T-cell (primary cell): ENCODE data around the gene TSC22D4. TPM values are rescaled to one million over a fixed set of nuclear protein-coding genes. Genes with fewer than 3 reads are reported as not detected.

Experiments used
- ATAC-seq, 4 experiments: fragments of 200-7000 bp in 3 of 4; fragments of 150-1000 bp in 1 of 4; cut with Tn5 transposase; replicated peaks in 1 of 4; 1 replicate in 3 of 4; 2 replicates in 1 of 4; pipeline ENCODE4 v1.10.0; 2021; ENCODE audit warnings: moderate library complexity in 3 of 4, mild to moderate bottlenecking in 2 of 4, moderate number of reproducible peaks in 1 of 4
- CTCF ChIA-PET, 2 donors: fragments of 300-600 bp; sonication (Branson Sonifier 250); formaldehyde crosslinking; loops; one replicate each; lab custom pipeline; 2022; ENCODE audit warnings: antibody characterized with exemption in 2 of 2; lab: Charles Lee
- POLR2A ChIA-PET, 2 donors: fragments of 300-600 bp; sonication (Branson Sonifier 250); formaldehyde crosslinking; loops; one replicate each; lab custom pipeline; 2022; ENCODE audit warnings: antibody characterized with exemption in 2 of 2; lab: Charles Lee
- DNase-seq, 35 experiments: peaks; one replicate each; pipeline versions ENCODE4 v3.0.0 to v3.0.0-alpha.2; 2013 to 2023
- H3K27ac ChIP-seq: one replicate; pipeline ENCODE4 v1.5.1; 2013; ENCODE audit warnings: low read length
- H3K27me3 ChIP-seq, 2 experiments: replicated peaks in 1 of 2; 1 replicate in 1 of 2; 2 replicates in 1 of 2; pipeline versions ENCODE4 v1.6.1 to v1.7.0; 2013; ENCODE audit warnings: low read length in 1 of 2, mixed read lengths in 1 of 2; ENCODE audit not compliant: control insufficient read depth in 2 of 2, insufficient read depth in 2 of 2; ENCODE audit errors: extremely low read depth in 1 of 2
- H3K36me3 ChIP-seq, 2 donors: 1 replicate in 1 of 2; 2 replicates in 1 of 2; pipeline versions ENCODE4 v1.6.1 to v1.7.0; 2013; ENCODE audit warnings: low read length in 1 of 2; ENCODE audit not compliant: control insufficient read depth in 2 of 2, insufficient read depth in 1 of 2; ENCODE audit errors: extremely low read depth in 1 of 2
- H3K4me1 ChIP-seq, 2 experiments: 1 replicate in 1 of 2; 2 replicates in 1 of 2; pipeline versions ENCODE4 v1.6.1 to v1.7.0; 2013; ENCODE audit warnings: low read length in 2 of 2, mixed read lengths in 1 of 2; ENCODE audit not compliant: insufficient read depth in 2 of 2, control insufficient read depth in 1 of 2; ENCODE audit errors: extremely low read depth in 1 of 2
- H3K4me3 ChIP-seq, 2 donors: 1 replicate in 1 of 2; 2 replicates in 1 of 2; pipeline versions ENCODE4 v1.5.1 to v1.7.0; 2013; ENCODE audit warnings: mild to moderate bottlenecking in 2 of 2, low read length in 1 of 2, moderate library complexity in 1 of 2; ENCODE audit not compliant: control insufficient read depth in 1 of 2; ENCODE audit errors: extremely low read depth in 1 of 2
- H3K9me3 ChIP-seq: 2 replicates; pipeline ENCODE4 v1.7.0; 2013
- H3K27ac Mint-ChIP-seq, 2 donors: one replicate each; pipeline ENCODE4 v1.8.0; 2020 to 2021; ENCODE audit warnings: mild to moderate bottlenecking in 2 of 2, mixed read lengths in 2 of 2
- H3K27me3 Mint-ChIP-seq, 2 donors: one replicate each; pipeline ENCODE4 v1.8.0; 2021 to 2022; ENCODE audit warnings: mixed read lengths in 2 of 2
- H3K36me3 Mint-ChIP-seq: one replicate; pipeline ENCODE4 v1.8.0; 2021; ENCODE audit warnings: mixed read lengths
- H3K4me1 Mint-ChIP-seq, 3 donors: one replicate each; pipeline ENCODE4 v1.8.0; 2020 to 2022; ENCODE audit warnings: mixed read lengths in 3 of 3, mild to moderate bottlenecking in 1 of 3
- H3K4me3 Mint-ChIP-seq, 3 donors: one replicate each; pipeline ENCODE4 v1.8.0; 2020 to 2022; ENCODE audit warnings: mild to moderate bottlenecking in 3 of 3, mixed read lengths in 3 of 3, moderate library complexity in 3 of 3
- H3K9me3 Mint-ChIP-seq, 3 donors: one replicate each; pipeline ENCODE4 v1.8.0; 2020 to 2022; ENCODE audit warnings: mixed read lengths in 3 of 3
- WGBS: methylation state at CpG from one replicate; pipeline ENCODE4 v1.1.5; 2013; ENCODE audit warnings: missing lambda C conversion rate; ENCODE audit not compliant: insufficient coverage; 5-methylcytosine and 5-hydroxymethylcytosine counted together
- total RNA-seq, 35 experiments: library from RNA in 6 of 35; stranded (reverse) in 6 of 35; fragments of 120-200 nt in 1 of 35; gene quantifications; one replicate each; pipeline versions ENCODE4 v1.2.1 to v1.2.4 and lab custom pipeline; 2013 to 2026

The TSC22D4 gene
- total RNA-seq, 5 donors from 2014 or later (not counting 1 experiment from before 2014, with no cell fraction given): 85.2 to 160 (median 148) TPM

DNA sequence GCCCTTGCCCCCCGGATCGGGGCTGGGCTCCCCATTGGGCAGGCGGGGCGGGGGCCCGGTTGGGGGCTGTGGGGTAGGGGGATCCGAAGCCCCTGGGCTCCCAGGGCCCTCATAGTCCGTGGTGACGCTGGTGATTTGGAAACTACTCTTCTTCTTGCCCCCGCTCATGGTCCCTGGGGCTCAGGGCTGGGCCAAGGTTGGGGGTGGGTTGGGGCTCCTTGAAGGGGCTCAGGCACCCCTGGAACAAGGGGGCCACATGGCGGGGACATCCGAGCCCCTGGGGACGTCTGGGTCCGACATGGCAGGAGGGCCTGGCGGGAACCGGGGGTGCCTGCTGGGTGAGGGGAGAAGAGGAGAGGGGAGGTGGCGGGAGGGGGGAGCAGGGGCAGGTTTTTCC is 1.1 kb downstream of the TSC22D4 start:
- DNase-seq: no peak
- peak overlapping the region; percentile 66 for H3K27ac ChIP-seq
- ChIA-PET POLR2A (interaction anchor here in 1 of 2 donors (0.5 to 0.6 kb wide), 2 partner anchors 34 to 395 kb away, joined by 3 to 6 read pairs; no protein-coding TSS in a partner anchor), CTCF (interaction anchor here (0.6 to 0.9 kb wide), 2 partner anchors 38 to 605 kb away, joined by 3 to 5 read pairs; no protein-coding TSS in a partner anchor)
- Mint-ChIP-seq H3K36me3 (peaks cover 10% of the 10 kb centered on the region), H3K4me3 (peak overlapping the region; percentile 91 to 97 (median 92)), H3K9me3 (no peaks in the 10 kb centered on the region), H3K4me1 (peaks cover 54 to 60% (median 56%) of the 10 kb centered on the region in 3 donors), H3K27ac (peak overlapping the region; percentile 86 to 90), H3K27me3 (no peaks in the 10 kb centered on the region)
- peaks cover 27 to 66% of the 10 kb centered on the region in 2 experiments for H3K4me1 ChIP-seq
- H3K36me3 ChIP-seq: peaks cover 4 to 40% of the 10 kb centered on the region in 2 donors
- no peaks in the 10 kb centered on the region for H3K9me3 ChIP-seq
- WGBS: 0% methylated on average over 7 of the region's 16 CpGs
- peak overlapping the region; percentile 98 to 100 for H3K4me3 ChIP-seq
- peaks cover 0 to 3% of the 10 kb centered on the region in 2 experiments for H3K27me3 ChIP-seq
- ATAC-seq: no peak

- CTCF ChIA-PET: interaction anchor here (0.5 to 0.9 kb wide), 5 partner anchors 15 to 605 kb away, joined by 3 to 5 read pairs (median 3); partner anchors contain the start of gene PPP1R35 (in 1 of the 2)
- Histone ChIP-seq H3K4me1 (peaks cover 27 to 66% of the 10 kb centered on the region in 2 experiments), H3K9me3 (no peaks in the 10 kb centered on the region), H3K27me3 (peaks cover 0 to 3% of the 10 kb centered on the region in 2 experiments), H3K36me3 (peaks cover 4 to 45% of the 10 kb centered on the region in 2 donors), H3K4me3 (peak overlapping the region; percentile 98 to 100), H3K27ac (peak overlapping the region; percentile 66)
- Mint-ChIP-seq H3K27ac (peak overlapping the region; percentile 93 to 94), H3K27me3 (no peaks in the 10 kb centered on the region), H3K4me3 (peak overlapping the region; percentile 91 to 97 (median 92)), H3K9me3 (no peaks in the 10 kb centered on the region), H3K4me1 (peaks cover 49 to 56% (median 52%) of the 10 kb centered on the region in 3 donors), H3K36me3 (peaks cover 10% of the 10 kb centered on the region)
- ATAC-seq: no peak
- POLR2A ChIA-PET: interaction anchor here (0.6 kb wide), 2 partner anchors 34 to 372 kb away, joined by 4 to 6 read pairs; no protein-coding TSS in a partner anchor
- DNase-seq: peak in 22 of 35 experiments; percentile 22 to 56 (median 44)
- 25% methylated on average over 1 of the region's 30 CpGs for WGBS
Measured at GRCh38 chr7:100476903-100477870, 1.8 kb downstream of the TSC22D4 start.

DNA sequence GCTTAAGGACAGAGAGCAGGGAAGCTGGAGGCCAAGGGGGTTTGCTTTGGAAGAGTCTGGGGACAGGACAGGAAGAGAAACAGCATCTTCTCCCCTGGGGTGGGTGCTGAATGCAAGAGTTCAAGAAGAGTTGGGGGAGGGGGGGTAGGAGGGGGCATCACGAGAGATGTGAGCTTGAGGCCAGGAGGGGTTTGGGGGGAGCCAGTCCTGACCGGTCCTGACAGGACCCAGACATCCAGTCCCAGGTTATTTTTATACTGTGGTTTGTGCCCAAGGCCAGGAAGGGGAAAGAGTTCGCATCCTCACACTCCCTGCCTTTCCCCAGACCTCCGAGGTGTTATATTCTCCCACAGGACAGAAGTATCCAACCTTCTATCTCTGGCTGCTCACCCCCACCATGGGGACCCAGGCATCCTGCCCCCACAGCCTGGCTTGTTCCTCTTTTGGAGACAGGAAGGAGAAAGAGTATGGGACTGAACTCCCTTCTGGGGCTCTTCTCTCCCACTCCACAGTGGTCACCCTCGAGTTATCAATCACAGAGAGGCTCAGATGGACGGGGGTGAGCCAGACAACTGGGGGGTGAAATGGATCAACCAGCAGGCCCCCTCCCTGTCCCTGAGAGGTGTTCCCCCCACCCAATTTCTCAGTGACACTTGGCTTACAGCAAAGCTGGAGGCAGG is 2.8 kb downstream of the TSC22D4 start:
- H3K4me3 Mint-ChIP-seq: peak overlapping the region; percentile 91 to 97 (median 92)
- peak overlapping the region; percentile 66 for H3K27ac ChIP-seq
- peak overlapping the region; percentile 59 to 100 for H3K4me3 ChIP-seq
- peak overlapping the region; percentile 93 to 94 for H3K27ac Mint-ChIP-seq
- ChIA-PET POLR2A (interaction anchor here in 1 of 2 donors (0.6 kb wide), 1 partner anchor 373 kb away, joined by 4 read pairs; no protein-coding TSS in a partner anchor), CTCF (interaction anchor here in 1 of 2 donors (0.6 kb wide), 1 partner anchor 14 kb away, joined by 3 read pairs; no protein-coding TSS in a partner anchor)
- ATAC-seq: no peak
- H3K27me3 Mint-ChIP-seq: no peaks in the 10 kb centered on the region
- H3K9me3 ChIP-seq: no peaks in the 10 kb centered on the region
- peaks cover 49 to 52% (median 50%) of the 10 kb centered on the region in 3 donors for H3K4me1 Mint-ChIP-seq
- peaks cover 10% of the 10 kb centered on the region for H3K36me3 Mint-ChIP-seq
- peaks cover 4 to 52% of the 10 kb centered on the region in 2 donors for H3K36me3 ChIP-seq
- no peak for DNase-seq
- H3K4me1 ChIP-seq: peaks cover 27 to 67% of the 10 kb centered on the region in 2 experiments
- no CpG with 5 or more reads among the region's 6 CpGs for WGBS
- peaks cover 0 to 3% of the 10 kb centered on the region in 2 experiments for H3K27me3 ChIP-seq
- no peaks in the 10 kb centered on the region for H3K9me3 Mint-ChIP-seq

- H3K4me3 ChIP-seq: peak overlapping the region in 1 of 2 donors; percentile 21
- peaks cover 27 to 67% of the 10 kb centered on the region in 2 experiments for H3K4me1 ChIP-seq
- POLR2A ChIA-PET: no interaction called here
- peak overlapping the region; percentile 91 to 97 (median 92) for H3K4me3 Mint-ChIP-seq
- WGBS: 60% methylated on average over 2 of the region's 9 CpGs
- H3K9me3 Mint-ChIP-seq: no peaks in the 10 kb centered on the region
- DNase-seq: no peak
- peak overlapping the region; percentile 60 for H3K27ac ChIP-seq
- ATAC-seq: no peak
- peak overlapping the region; percentile 93 to 94 for H3K27ac Mint-ChIP-seq
- H3K27me3 ChIP-seq: no peaks in the 10 kb centered on the region
- no peaks in the 10 kb centered on the region for H3K9me3 ChIP-seq
- CTCF ChIA-PET: interaction anchor here in 1 of 2 donors (0.5 to 1.4 kb wide), 3 partner anchors 84 to 263 kb away, joined by 3 to 5 read pairs (median 3); no protein-coding TSS in a partner anchor
- no peaks in the 10 kb centered on the region for H3K27me3 Mint-ChIP-seq
- peaks cover 49 to 55% (median 53%) of the 10 kb centered on the region in 3 donors for H3K4me1 Mint-ChIP-seq
- peaks cover 4 to 56% of the 10 kb centered on the region in 2 donors for H3K36me3 ChIP-seq
- H3K36me3 Mint-ChIP-seq: peaks cover 12% of the 10 kb centered on the region
Measured at GRCh38 chr7:100475549-100475948, 3.5 kb downstream of the TSC22D4 start.

DNA sequence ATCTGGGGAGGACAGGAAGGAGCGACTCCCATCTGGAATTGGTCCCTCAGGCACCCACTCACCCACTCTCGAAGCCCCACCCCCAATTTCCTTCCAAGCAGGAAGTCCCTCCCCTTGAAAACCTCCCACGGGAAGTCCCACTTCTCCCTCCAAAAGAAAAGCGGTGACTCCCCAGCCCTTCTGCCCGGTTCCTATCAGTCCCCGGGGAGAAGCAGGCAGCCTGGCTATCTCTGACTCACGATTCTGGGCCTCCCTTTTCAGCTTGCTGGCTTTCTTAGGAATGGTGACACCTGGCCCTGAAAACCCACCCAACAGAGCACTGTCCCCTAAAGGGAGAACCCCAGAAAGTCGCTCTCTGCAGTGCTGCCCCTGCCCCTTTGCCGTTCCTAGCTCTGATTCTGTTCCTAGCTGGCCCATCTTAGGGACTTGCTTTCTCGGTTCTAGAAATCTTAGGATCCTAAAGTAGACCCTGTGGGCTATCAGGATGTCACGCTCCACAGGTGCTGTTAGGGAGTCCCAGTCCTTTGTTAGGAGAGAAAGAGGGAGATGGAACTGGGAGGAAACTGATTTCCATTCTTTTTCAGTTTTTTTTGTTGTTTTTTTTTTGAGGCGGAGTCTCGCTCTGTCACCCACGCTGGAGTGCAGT is 6.0 kb downstream of the TSC22D4 start:
- H3K4me1 Mint-ChIP-seq: peaks cover 49 to 62% (median 60%) of the 10 kb centered on the region in 3 donors

More for the DNA sequence above, 6.0 kb downstream of the TSC22D4 start:
- H3K9me3 Mint-ChIP-seq: no peaks in the 10 kb centered on the region
- ChIA-PET POLR2A (no interaction called here), CTCF (interaction anchor here in 1 of 2 donors (0.5 kb wide), 1 partner anchor 811 kb away, joined by 3 read pairs; no protein-coding TSS in a partner anchor)
- H3K4me1 ChIP-seq: peaks cover 22 to 75% of the 10 kb centered on the region in 2 experiments
- H3K9me3 ChIP-seq: no peaks in the 10 kb centered on the region
- H3K27me3 Mint-ChIP-seq: no peaks in the 10 kb centered on the region
- H3K27ac ChIP-seq: peak overlapping the region; percentile 53
- peaks cover 12% of the 10 kb centered on the region for H3K36me3 Mint-ChIP-seq
- peak overlapping the region in 1 of 3 donors; percentile 91 for H3K4me3 Mint-ChIP-seq
- H3K4me3 ChIP-seq: no peak overlapping the region
- H3K27me3 ChIP-seq: no peaks in the 10 kb centered on the region
- ATAC-seq (no peak), DNase-seq (peak in 1 of 35 experiments; percentile 32)
- H3K27ac Mint-ChIP-seq: peak overlapping the region; percentile 84 to 94
- H3K36me3 ChIP-seq: peaks cover 4 to 73% of the 10 kb centered on the region in 2 donors
- WGBS: 47% methylated on average over 10 of the region's 14 CpGs
